Glutamatergic neuron (in vitro differentiated cells): Measurements from ENCODE around the gene PPIB. TPM values are rescaled to one million over a fixed set of nuclear protein-coding genes. Genes with fewer than 3 reads are reported as not detected.

Experiments
- DNase-seq: peaks from one replicate; pipeline ENCODE4 v3.0.0; 2022
- H3K27ac Mint-ChIP-seq: one replicate; pipeline ENCODE4 v1.8.0; 2020; ENCODE audit warnings: mild to moderate bottlenecking, mixed read lengths, inconsistent platforms; ENCODE audit not compliant: unreplicated experiment
- H3K27me3 Mint-ChIP-seq: one replicate; pipeline ENCODE4 v1.8.0; 2020; ENCODE audit warnings: mild to moderate bottlenecking, moderate library complexity, mixed read lengths, inconsistent platforms; ENCODE audit not compliant: unreplicated experiment
- H3K36me3 Mint-ChIP-seq: one replicate; pipeline ENCODE4 v1.8.0; 2020; ENCODE audit warnings: mild to moderate bottlenecking, mixed read lengths, inconsistent platforms; ENCODE audit not compliant: unreplicated experiment
- H3K4me1 Mint-ChIP-seq: one replicate; pipeline ENCODE4 v1.8.0; 2020; ENCODE audit warnings: mild to moderate bottlenecking, low read depth, mixed read lengths, inconsistent platforms; ENCODE audit not compliant: unreplicated experiment
- H3K4me3 Mint-ChIP-seq: one replicate; pipeline ENCODE4 v1.8.0; 2020; ENCODE audit warnings: mild to moderate bottlenecking, mixed read lengths, inconsistent platforms; ENCODE audit not compliant: unreplicated experiment
- H3K9me3 Mint-ChIP-seq: one replicate; pipeline ENCODE4 v1.8.0; 2020; ENCODE audit warnings: mild to moderate bottlenecking, moderate library complexity, mixed read lengths, inconsistent platforms; ENCODE audit not compliant: unreplicated experiment
- CTCF ChIP-seq: fragments of 200-600 bp; sonication (generic); IDR thresholded peaks from one replicate; pipeline ENCODE4 v1.5.0; 2021; ENCODE audit not compliant: partially characterized antibody, unreplicated experiment
- total RNA-seq: library from RNA; stranded (reverse); fragmentation: NEBNext Ultra II Directional; extraction: Animal tissue kit (Norgen Biotek cat#: 25700); gene quantifications from one replicate; pipeline ENCODE4 v1.2.1, GENCODE V29; 2021; ENCODE audit not compliant: unreplicated experiment

The PPIB gene
- total RNA-seq, 1 donor from 2014 or later, result 228 TPM

GRCh38 chr15:64161688-64162477, 939 bp downstream of the PPIB start:
- Mint-ChIP-seq H3K4me1 (peaks cover 26% of the 10 kb centered on the region), H3K36me3 (peaks cover 4% of the 10 kb centered on the region), H3K27me3 (peaks cover 5% of the 10 kb centered on the region), H3K27ac (peak overlapping the region; percentile 88), H3K9me3 (peaks cover 18% of the 10 kb centered on the region), H3K4me3 (peak overlapping the region; percentile 94)
- no peak for DNase-seq
- TF ChIP-seq CTCF, result no peak

GRCh38 chr15:64158363-64159134, 4.3 kb downstream of the PPIB start:
- Mint-ChIP-seq H3K4me1 (peaks cover 12% of the 10 kb centered on the region), H3K9me3 (peaks cover 11% of the 10 kb centered on the region), H3K27me3 (peaks cover 2% of the 10 kb centered on the region), H3K36me3 (peaks cover 4% of the 10 kb centered on the region), H3K4me3 (peak overlapping the region; percentile 18), H3K27ac (peak overlapping the region; percentile 36)
- TF ChIP-seq CTCF, result no peak
- no peak for DNase-seq

- Mint-ChIP-seq H3K4me3 (no peak overlapping the region), H3K27ac (no peak overlapping the region), H3K27me3 (no peaks in the 10 kb centered on the region), H3K9me3 (peaks cover 9% of the 10 kb centered on the region), H3K36me3 (peaks cover 4% of the 10 kb centered on the region), H3K4me1 (peaks cover 10% of the 10 kb centered on the region)
- no peak for DNase-seq
- TF ChIP-seq CTCF, result no peak
Observed at GRCh38 chr15:64157599-64158125, 5.2 kb downstream of the PPIB start.

- DNase-seq, result no peak
- peaks cover 6% of the 10 kb centered on the region for H3K9me3 Mint-ChIP-seq
- H3K27ac Mint-ChIP-seq, result no peak overlapping the region
- no peaks in the 10 kb centered on the region for H3K27me3 Mint-ChIP-seq
- peaks cover 4% of the 10 kb centered on the region for H3K36me3 Mint-ChIP-seq
- H3K4me3 Mint-ChIP-seq, result no peak overlapping the region
- peaks cover 8% of the 10 kb centered on the region for H3K4me1 Mint-ChIP-seq
- TF ChIP-seq CTCF, result no peak
Observed at GRCh38 chr15:64156652-64157331, 6.0 kb downstream of the PPIB start.
